K562 (cell line): ENCODE data around the gene FCGR2B. TPM values are rescaled to one million over a fixed set of nuclear protein-coding genes. Genes with fewer than 3 reads are reported as not detected.

Source experiments
- ARID3A ChIP-seq: IDR thresholded peaks from 2 replicates; pipeline ENCODE4 v1.6.1; 2012; ENCODE audit warnings: low read depth, low read length, improper control_type of control experiment, borderline replicate concordance
- CBX5 ChIP-seq: IDR thresholded peaks from 2 replicates; pipeline ENCODE4 v1.6.1; 2014; ENCODE audit warnings: low read depth, borderline replicate concordance
- COPS2 ChIP-seq: fragments of 450-650 bp; conservative IDR thresholded peaks from 2 replicates; pipeline ENCODE4 v1.6.1; 2016; ENCODE audit warnings: mild to moderate bottlenecking, moderate library complexity
- POLR2A ChIP-seq: fragments of 450-650 bp; conservative IDR thresholded peaks from 2 replicates; pipeline ENCODE4 v1.6.1; 2016
- POLR2B ChIP-seq: fragments of 450-650 bp; IDR thresholded peaks from 2 replicates; pipeline ENCODE4 v1.6.1; 2018; ENCODE audit warnings: low read depth; ENCODE audit not compliant: partially characterized antibody
- RFX7 ChIP-seq: fragments of 250-450 bp; sonication (Bioruptor Pico); IDR thresholded peaks from 2 replicates; pipeline ENCODE4 v1.5.1; 2021; ENCODE audit warnings: mild to moderate bottlenecking
- SMC3 ChIP-seq: conservative IDR thresholded peaks from 2 replicates; pipeline ENCODE4 v1.6.1; 2011; ENCODE audit warnings: low read depth, low read length, improper control_type of control experiment; ENCODE audit not compliant: insufficient read depth
- THRA ChIP-seq: fragments of 450-650 bp; IDR thresholded peaks from 2 replicates; pipeline ENCODE4 v1.6.1; 2017; ENCODE audit warnings: mild to moderate bottlenecking, moderate library complexity
- ZNF143 ChIP-seq: sonication (generic); formaldehyde crosslinking; IDR thresholded peaks from 2 replicates; pipeline ENCODE4 v1.9.0; 2022; ENCODE audit warnings: mild to moderate bottlenecking, missing genetic modification reagents
- ZNF507 ChIP-seq: conservative IDR thresholded peaks from 2 replicates; pipeline ENCODE4 v1.6.1; 2017; ENCODE audit warnings: missing genetic modification characterization, missing compliant biosample characterization
- polyA plus RNA-seq, 8 experiments: library from polyadenylated mRNA; depleted of rRNA in 4 of 8; stranded (reverse) in 5 of 8; unstranded in 3 of 8; fragments of >200 nt; fragmentation: Nextera tagmentation in 2 of 8; fragmentation: Illumina TruSeq in 1 of 8; extraction: Ambion mirVana in 2 of 8; extraction: Trizol in 1 of 8; gene quantifications; 2 replicates each; pipeline versions ENCODE4 v1.2.1 to v1.2.3, GENCODE V29; 2011 to 2014; ENCODE audit warnings: inconsistent platforms in 1 of 8, missing spikeins in 1 of 8
- total RNA-seq, 7 experiments: library from RNA; depleted of rRNA in 6 of 7; stranded (reverse); fragments of >200 nt in 6 of 7; fragmentation: Illumina TruSeq in 2 of 7; extraction: Trizol in 2 of 7; gene quantifications; 2 replicates each; pipeline versions ENCODE4 v1.2.1 to v1.2.3, GENCODE V29; 2011 to 2021; ENCODE audit warnings: low replicate concordance in 1 of 7
- TF ChIP-seq, protein P1 (sequence below): fragments of 250-450 bp; sonication (Bioruptor Pico); IDR thresholded peaks from 2 replicates; pipeline ENCODE4 v1.5.1; 2021; ENCODE audit warnings: mild to moderate bottlenecking
- TF ChIP-seq, protein P2 (sequence below): fragments of 450-650 bp; IDR thresholded peaks from 2 replicates; pipeline ENCODE4 v1.6.1; 2018; ENCODE audit warnings: mild to moderate bottlenecking, low read depth; ENCODE audit not compliant: partially characterized antibody
- TF ChIP-seq, protein P3 (sequence below): sonication (generic); formaldehyde crosslinking; IDR thresholded peaks from 2 replicates; pipeline ENCODE4 v1.8.1; 2022; ENCODE audit warnings: missing genetic modification reagents
- TF ChIP-seq, protein P4 (sequence below): fragments of 250-450 bp; sonication (Bioruptor Pico); IDR thresholded peaks from 2 replicates; pipeline ENCODE4 v1.8.0; 2021; ENCODE audit warnings: moderate library complexity, mild to moderate bottlenecking, inconsistent platforms
- TF ChIP-seq, protein P5 (sequence below): fragments of 250-450 bp; sonication (Bioruptor Pico); IDR thresholded peaks from 2 replicates; pipeline ENCODE4 v1.8.0; 2022; ENCODE audit warnings: inconsistent platforms

Gene FCGR2B
- total and polyA plus RNA-seq, 9 of the 15 experiments (the other 6 are each of a cell fraction or from before 2014, with no cell fraction given), result 1.7 to 8.9 (median 3.9) TPM

DNA sequence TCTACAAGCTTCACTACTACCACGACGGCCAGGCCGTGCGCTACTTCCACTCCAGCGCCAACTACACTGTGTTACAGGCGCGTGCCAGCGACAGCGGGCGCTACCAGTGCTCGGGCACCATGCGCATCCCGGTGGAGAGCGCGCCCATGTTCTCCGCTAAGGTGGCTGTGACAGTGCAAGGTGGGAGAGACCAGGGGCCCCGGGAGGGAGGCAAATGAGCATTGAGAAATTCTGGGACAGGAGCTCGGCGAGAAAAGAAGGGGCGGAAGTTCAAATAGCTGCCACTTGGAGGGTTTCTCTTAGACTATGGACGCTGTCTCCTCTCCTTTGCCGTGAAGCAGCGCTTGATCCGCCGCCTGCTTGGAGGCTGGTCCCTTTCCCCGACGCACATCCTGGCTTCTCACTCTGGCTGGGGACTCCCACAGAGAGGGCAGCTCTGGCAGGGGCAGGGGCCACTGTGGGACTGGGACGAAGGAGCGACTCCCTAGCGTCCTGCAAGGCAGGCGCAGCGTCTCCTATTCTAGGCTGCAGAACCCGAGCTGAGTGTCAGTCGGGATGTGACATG lies 63.0 kb downstream of the FCGR2B start (continued):
- TF ChIP-seq, protein P1, sequence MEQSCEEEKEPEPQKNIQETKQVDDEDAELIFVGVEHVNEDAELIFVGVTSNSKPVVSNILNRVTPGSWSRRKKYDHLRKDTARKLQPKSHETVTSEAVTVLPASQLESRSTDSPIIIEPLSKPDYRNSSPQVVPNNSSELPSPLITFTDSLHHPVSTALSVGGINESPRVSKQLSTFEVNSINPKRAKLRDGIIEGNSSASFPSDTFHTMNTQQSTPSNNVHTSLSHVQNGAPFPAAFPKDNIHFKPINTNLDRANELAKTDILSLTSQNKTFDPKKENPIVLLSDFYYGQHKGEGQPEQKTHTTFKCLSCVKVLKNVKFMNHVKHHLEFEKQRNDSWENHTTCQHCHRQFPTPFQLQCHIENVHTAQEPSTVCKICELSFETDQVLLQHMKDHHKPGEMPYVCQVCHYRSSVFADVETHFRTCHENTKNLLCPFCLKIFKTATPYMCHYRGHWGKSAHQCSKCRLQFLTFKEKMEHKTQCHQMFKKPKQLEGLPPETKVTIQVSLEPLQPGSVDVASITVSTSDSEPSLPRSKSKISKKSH (CRISPR knock-in tag), result no peak
- peak; percentile 70; the same call in 1 of the 2 replicates for TF ChIP-seq POLR2A
- no peak for TF ChIP-seq SMC3
- TF ChIP-seq ZNF143 (CRISPR knock-in tag), result no peak
- 0 out of 2 replicates have a peak, but pooled peaks have one; percentile 34 for TF ChIP-seq CBX5
- TF ChIP-seq, protein P2, sequence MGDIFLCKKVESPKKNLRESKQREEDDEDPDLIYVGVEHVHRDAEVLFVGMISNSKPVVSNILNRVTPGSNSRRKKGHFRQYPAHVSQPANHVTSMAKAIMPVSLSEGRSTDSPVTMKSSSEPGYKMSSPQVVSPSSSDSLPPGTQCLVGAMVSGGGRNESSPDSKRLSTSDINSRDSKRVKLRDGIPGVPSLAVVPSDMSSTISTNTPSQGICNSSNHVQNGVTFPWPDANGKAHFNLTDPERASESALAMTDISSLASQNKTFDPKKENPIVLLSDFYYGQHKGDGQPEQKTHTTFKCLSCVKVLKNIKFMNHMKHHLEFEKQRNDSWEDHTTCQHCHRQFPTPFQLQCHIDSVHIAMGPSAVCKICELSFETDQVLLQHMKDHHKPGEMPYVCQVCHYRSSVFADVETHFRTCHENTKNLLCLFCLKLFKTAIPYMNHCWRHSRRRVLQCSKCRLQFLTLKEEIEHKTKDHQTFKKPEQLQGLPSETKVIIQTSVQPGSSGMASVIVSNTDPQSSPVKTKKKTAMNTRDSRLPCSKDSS, result no peak
- TF ChIP-seq THRA, result no peak
- TF ChIP-seq, protein P3, sequence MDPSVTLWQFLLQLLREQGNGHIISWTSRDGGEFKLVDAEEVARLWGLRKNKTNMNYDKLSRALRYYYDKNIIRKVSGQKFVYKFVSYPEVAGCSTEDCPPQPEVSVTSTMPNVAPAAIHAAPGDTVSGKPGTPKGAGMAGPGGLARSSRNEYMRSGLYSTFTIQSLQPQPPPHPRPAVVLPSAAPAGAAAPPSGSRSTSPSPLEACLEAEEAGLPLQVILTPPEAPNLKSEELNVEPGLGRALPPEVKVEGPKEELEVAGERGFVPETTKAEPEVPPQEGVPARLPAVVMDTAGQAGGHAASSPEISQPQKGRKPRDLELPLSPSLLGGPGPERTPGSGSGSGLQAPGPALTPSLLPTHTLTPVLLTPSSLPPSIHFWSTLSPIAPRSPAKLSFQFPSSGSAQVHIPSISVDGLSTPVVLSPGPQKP (CRISPR knock-in tag), result no peak
- no peak for TF ChIP-seq RFX7 (CRISPR knock-in tag)
- no peak for TF ChIP-seq ARID3A
- TF ChIP-seq, protein P4, sequence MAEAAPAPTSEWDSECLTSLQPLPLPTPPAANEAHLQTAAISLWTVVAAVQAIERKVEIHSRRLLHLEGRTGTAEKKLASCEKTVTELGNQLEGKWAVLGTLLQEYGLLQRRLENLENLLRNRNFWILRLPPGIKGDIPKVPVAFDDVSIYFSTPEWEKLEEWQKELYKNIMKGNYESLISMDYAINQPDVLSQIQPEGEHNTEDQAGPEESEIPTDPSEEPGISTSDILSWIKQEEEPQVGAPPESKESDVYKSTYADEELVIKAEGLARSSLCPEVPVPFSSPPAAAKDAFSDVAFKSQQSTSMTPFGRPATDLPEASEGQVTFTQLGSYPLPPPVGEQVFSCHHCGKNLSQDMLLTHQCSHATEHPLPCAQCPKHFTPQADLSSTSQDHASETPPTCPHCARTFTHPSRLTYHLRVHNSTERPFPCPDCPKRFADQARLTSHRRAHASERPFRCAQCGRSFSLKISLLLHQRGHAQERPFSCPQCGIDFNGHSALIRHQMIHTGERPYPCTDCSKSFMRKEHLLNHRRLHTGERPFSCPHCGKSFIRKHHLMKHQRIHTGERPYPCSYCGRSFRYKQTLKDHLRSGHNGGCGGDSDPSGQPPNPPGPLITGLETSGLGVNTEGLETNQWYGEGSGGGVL, result no peak
- no peak for TF ChIP-seq POLR2B
- no peak for TF ChIP-seq ZNF507 (tag)
- TF ChIP-seq, protein P5, sequence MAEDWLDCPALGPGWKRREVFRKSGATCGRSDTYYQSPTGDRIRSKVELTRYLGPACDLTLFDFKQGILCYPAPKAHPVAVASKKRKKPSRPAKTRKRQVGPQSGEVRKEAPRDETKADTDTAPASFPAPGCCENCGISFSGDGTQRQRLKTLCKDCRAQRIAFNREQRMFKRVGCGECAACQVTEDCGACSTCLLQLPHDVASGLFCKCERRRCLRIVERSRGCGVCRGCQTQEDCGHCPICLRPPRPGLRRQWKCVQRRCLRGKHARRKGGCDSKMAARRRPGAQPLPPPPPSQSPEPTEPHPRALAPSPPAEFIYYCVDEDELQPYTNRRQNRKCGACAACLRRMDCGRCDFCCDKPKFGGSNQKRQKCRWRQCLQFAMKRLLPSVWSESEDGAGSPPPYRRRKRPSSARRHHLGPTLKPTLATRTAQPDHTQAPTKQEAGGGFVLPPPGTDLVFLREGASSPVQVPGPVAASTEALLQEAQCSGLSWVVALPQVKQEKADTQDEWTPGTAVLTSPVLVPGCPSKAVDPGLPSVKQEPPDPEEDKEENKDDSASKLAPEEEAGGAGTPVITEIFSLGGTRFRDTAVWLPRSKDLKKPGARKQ (CRISPR knock-in tag), result peak; percentile 93
- no peak for TF ChIP-seq COPS2
